DLD1 (cell line): Measurements from ENCODE around the gene ATRX.
"Not testable (repeated sequence)": the region's sequence is repeated elsewhere in the genome, so short reads cannot be mapped to it uniquely, and the experiment has no call there.

ENCODE experiments used
- in situ Hi-C: cut with HindIII; loops from 2 replicates; pipeline ENCODE4 v1.10.0; 2017; ENCODE audit warnings: low sequenced_read_pairs

Gene ATRX

DNA sequence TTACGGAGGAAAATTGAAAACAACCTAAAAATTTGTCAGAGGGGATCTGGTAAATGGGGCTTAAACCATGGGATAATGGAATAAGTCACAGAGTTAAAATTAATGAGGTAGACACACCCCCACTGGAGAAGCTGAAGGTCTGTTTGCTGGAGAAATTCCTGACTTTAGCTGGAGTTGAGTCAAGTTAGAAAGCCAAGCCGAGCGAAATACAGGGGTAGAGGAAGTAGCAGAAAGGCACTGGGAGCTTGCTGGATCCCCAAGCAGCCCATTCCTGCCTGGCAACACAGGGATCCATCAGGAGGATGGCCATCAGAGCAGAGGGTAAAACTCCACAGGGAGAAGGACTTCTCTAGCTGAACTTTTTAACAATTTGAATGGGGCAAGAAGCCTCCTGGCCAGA, 163.8 kb downstream of the ATRX start:
- in situ Hi-C loops = no loop called here

DNA sequence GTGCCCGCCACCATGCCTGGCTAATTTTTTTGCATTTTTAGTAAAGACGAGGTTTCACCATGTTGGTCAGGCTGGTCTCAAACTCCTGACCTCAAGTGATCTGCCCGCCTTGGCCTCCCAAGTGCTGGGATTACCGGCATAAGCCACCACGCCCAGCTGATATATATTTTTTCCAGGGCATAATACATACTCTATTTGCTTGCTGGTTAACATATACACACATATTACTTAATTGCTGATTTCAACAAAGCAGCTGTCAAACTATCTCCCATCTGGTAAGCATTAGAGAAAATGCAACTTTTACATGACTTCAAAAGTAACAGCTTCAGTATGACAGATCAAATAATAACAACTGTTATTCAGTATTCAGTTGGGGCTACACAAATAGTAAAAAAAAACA, 164.6 kb downstream of the ATRX start:
- in situ Hi-C loops = not testable (repeated sequence)

DNA sequence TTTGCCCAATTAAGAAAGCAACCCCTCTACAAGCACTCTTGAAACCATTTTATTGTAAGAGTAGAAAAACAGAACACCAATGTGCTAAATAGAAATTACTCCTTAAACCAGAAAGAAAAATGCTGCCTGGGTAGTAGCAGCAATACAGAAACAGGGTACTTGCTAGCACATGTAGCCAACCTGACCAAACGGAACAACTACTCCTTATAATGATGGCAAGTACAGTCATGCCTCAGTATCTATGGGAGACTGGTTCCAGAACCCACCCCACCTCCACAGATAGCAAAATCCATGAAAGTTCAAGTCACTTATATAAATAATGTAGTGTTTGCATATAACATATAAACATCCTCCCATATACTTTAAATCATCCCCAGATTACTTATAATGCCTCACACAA, 168.8 kb downstream of the ATRX start:
- in situ Hi-C loops = no loop called here

DNA sequence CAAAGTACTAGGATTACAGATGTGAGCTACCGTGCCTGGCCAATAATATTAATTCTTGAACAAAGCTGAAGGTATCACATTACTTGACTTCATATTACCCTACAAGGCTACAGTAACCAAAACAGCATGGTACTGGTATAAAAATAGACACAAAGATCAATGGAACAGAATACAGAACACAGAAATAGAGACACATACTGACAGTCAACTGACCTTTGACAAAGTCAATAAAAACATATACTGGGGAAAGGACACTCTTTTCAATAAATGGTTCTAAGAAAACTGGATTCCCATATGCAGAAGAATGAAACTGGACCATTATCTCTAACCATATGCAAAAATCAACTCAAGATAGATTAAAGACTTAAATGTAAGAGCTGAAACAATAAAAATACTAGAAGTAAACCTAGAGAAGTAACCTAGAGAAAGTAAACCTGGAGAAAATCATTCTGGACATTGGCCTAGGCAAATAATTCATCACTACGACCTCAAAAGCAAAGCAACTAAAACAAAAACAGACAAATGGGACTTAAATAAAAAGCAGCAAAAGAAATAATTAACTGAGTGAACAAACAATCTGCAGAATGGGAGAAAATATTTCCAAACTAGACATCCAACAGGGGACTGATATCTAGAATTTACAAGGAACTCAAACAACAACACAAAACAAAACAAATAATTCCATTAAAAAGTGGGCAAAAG, 182.2 kb downstream of the ATRX start:
- in situ Hi-C loops = no loop called here

DNA sequence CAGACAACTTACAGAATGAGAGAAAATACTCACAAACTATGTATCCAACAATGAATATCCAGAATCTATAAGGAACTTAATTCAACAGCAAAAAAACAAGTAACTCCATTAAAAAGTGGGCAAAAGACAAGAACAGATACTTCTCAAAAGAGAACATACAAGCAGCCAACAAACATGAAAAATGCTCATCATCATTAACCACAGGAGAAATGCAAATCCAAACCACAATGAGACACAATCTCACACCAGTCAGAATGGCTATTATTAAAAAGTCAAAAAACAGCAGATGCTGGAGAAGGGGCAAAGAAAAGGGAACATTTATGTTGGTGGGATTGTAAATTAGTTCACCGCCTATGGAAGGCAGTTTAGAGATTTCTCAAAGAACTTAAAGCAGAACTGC, 188.5 kb downstream of the ATRX start:
- in situ Hi-C loops = no loop called here

DNA sequence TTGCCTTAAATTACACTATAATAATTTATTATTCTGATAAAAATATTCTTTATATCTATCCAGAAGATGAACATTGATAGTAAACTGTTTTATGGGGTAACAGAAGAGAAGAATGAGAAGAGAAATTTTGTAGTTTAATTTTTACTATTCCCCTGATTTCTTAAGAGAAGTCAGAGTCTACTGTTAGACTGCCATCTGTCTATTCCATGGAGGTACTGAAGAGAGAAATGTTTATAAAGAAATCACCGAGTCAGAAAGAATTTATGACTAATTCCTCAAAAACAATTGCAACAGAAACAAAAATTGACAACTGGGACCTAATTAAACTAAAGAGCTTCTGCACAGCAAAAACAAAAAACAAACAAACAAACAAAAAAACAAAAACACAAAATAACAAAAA, 188.9 kb downstream of the ATRX start:
- in situ Hi-C loops = no loop called here

DNA sequence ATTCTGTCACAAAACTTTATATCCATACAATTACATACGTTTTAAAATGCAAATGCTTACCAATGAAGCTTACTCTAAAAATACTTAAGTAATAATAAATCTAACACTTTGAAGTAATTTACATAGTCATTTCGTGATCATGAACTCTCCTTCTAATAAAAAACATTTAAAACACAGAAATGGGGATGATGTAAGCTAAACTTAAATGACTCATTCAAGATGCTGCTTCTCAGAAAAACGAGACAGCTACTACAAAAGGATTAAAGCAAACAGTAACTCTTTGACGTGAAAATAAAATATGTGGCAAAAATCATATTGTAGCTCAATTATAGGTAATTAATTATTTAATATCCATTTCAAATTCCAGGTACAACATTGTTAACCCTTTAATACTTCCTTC, 190.2 kb downstream of the ATRX start:
- in situ Hi-C loops = no loop called here

DNA sequence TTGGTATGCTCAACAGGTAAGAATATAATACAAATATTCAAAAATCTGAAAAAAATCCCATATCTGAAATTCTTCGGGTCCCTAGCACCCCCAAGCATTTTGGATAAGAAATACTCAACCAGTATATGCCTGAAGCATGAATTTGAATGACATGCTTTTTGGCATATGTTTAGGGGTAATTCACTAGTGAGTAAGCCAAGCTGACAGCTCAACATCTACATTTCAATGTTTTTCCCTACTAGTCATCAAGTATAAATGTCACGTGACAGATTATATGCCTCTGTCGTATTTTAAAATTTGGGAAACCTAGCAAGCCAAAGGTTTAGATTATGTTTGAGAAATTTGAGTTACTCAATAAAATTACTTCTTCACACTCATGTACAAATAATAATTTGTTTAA, 213.7 kb downstream of the ATRX start:
- in situ Hi-C loops = no loop called here

DNA sequence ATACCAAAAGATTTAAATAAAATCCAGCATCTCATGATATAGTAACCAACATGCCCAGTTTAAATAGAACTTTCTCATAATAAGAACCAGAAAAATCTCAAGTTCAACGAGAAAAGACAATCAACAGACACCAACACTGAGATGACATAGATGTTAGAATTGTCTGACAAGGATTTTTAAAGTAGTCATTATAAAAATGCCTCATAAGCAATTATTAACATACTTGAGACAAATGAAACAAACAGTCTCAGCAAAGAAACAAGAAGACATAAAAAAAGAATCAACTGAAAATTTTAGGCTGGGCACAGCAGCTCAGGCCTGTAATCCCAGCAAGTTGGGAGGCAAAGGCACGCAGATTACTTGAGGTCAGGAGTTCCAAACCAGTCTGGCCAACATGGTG, 220.7 kb downstream of the ATRX start:
- in situ Hi-C loops = no loop called here

DNA sequence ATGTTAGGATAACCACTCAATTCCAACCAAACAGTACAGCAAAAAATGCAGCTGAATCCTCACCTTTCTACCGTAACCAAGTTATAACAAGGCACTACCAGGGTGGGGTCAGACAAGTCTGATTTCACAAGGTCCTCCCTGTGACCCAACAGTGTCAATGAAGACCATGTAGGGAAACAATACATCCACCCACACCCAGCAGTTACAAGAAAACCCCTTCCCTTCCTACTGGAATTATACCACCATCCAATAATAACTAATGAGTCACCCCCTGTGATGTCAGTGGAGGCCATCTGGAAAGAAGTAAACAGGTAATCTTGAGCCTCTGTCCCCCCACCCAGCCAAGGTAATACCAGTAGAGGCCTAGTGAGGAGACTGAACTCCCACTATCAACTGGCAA, 221.2 kb downstream of the ATRX start:
- in situ Hi-C loops = no loop called here

DNA sequence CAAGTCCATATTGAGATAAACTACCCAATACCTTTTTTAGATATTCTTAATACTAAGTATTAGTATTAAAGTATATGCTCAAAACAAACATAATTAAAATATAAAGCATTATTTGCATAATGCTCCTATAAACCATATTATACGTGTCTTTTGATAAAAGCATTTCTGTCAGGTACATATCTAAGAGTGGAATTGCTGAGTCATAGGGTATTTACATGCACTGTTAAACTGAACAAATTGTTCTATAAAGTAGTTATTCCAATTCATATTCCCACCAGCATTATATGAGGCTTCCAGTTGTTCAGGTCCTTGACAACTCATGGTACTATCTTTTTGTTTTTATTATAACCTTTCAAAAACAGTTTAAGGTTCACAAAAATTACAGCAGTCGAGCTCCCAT, 224.6 kb downstream of the ATRX start:
- in situ Hi-C loops = no loop called here

DNA sequence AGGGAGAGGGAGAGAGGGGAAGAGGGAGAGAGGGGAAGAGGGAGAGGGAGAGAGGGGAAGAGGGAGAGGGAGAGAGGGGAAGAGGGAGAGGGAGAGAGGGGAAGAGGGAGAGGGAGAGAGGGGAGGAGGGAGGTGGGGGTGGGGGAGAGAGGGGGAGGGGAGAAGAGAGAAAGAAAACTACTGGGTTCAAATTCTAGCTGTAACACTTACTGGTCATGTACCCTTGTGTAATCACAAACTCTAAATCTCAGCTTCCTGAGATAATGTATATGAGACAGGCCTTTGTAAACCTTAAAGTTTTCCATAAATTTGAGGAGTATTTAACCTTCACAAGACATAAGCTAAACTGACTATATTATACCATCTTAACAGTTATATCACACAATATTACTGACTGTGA, 229.7 kb downstream of the ATRX start:
- in situ Hi-C loops = no loop called here

DNA sequence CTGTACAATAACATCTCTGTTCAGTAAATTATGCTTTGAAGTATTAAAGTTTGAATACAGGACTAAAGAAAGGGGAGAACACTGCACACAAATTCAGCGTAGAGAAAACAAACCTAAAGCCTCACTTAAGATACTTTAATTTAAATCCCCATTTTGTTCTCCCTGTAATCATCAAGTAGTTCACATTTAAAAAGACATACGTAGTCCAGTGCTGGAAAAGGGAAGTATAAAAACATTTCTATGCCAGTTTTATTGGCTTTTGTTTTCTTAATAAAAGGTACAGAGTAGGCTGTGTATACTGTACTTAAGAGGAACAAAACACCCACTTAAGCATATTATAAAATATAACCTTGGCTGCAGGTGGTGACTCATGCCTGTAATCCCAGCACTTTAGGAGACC, 237.3 kb downstream of the ATRX start:
- in situ Hi-C loops = no loop called here

DNA sequence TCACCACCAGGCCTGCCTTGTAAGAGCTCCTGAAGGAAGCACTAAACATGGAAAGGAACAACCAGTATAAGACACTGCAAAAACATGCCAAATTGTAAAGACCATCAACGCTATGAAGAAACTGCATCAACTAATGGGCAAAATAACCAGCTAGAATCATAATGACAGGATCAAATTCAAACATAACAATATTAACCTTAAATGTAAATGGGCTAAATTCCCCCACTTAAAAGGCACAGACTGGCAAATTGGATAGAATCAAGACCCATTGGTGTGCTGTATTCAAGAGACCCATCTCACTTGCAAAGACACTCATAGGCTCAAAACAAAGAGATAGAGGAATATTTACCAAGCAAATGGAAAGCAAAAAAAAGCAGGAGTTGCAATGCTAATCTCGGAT, 246.2 kb downstream of the ATRX start:
- in situ Hi-C loops = not testable (repeated sequence)

DNA sequence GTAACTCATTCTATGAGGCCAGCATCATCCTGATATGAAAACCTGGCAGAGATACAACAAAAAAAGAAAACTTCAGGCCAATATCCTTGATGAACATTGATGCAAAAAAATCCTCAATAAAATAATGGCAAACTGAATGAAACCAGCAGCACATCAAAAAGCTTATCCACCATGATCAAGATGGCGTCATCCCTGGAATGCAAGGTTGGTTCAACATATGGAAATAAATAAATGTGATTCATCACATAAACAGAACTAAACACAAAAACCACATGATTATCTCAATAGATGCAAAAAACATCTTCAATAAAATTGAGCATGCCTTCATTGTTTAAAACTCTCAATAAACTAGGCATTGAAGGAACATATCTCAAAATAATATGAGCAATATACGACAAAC, 254.8 kb downstream of the ATRX start:
- in situ Hi-C loops = not testable (repeated sequence)

DNA sequence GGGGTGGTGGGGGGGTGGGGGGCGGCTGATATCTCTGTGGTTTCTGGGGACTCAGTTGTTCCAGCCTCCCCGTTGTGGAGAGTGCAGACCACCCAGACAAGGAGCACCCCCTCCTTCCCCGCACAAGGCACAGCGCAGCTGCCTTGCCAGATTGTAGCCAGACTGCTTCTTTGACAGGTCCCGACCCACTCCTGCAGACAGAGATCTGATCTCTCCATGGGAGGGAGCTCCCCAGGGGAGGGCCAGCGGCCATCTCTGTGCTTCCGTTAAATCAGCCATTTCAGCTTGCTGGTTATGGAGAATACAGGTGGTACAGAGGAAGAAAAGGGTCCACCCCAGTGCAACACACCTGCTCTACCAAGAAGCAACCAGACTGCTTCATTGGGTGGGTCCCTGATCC, 258.0 kb downstream of the ATRX start:
- in situ Hi-C loops = no loop called here

DNA sequence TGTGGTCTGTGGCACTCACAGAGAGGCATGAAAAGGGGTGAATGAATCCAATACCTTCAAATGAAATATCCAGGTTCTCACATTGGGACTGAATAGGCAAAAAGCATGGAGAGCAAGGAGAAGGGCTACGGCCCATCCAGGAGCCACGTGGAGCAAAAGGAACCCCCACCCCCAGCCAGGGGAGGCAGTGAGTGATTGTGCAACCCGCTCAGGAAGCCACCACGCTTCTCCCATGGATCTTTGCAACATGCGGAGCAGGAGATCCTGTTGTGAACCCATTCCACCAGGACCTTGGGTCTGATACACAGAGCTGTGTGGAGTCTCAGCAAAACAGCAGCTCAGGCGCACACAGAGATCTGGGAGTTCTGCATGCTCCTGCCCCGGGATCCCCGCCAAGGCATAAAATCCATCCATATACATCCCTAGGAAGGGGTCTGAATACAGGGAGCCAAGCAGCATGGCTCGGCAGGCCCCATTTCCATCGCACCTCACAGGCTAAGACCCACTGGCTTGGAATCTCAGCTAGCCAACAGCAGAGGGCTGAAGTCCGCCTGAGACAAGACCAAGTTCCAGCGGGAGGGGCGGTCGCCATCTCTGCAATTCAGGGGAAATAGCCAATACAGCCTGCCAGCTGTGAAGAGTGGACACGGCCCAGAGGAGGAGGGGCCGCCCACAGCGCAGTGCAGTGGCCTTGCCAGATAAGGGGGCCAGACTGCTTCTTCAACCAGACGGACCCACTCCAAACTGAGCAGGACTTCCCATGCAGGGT, 258.6 kb downstream of the ATRX start:
- in situ Hi-C loops = no loop called here

DNA sequence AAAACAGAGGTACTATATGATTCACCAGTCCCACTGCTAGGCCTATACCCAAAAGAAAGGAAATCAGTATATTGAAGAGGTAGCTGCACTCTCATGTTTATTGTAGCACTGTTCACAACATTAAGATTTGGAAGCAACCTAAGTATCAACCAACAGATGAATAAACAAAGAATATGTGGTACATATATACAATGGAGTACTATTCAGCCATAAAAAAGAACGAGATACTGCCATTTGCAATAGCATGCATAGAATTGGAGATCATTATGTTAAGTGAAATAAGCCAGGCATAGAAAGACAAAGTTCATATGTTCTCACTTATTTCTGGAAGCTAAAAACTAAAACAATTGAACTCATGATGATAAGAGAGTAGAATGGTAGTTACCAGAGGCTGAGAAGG, 266.3 kb downstream of the ATRX start:
- in situ Hi-C loops = no loop called here

DNA sequence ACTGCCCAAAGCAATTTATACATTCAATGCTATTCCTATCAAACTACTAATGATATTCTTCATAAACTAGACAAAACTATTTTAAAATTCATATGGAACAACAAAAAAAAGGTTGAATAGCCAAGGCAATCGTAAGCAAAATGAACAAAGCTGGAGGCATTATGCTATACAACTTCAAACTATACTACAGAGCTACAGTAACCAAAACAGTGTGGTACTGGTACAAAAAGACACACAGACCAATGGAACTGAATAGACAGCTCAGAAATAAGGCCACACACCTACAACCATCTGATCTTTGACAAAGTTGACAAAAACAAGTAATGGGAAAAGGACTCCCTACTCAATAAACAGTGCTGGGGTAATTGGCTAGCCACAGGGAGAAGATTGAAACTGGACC, 271.8 kb downstream of the ATRX start:
- in situ Hi-C loops = no loop called here

DNA sequence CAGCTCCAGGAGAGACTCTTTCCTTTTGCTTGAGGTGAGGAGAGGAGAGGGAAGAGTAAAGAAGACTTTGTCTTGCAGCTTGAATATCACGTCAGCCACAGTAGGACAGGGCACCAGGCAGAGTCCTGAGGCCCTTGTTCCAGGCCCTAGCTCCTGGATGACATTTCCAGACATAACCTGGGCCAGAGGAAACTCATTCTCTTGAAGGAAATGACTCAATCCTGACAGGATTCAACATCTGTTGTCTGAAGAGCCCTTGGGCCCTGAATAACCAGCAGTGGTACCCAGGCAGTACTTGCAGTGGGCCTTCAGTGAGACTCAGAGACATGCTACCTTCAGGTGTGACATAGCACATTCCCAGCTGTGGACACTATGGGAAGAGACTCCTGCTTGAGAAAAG, 276.0 kb downstream of the ATRX start:
- in situ Hi-C loops = no loop called here

DNA sequence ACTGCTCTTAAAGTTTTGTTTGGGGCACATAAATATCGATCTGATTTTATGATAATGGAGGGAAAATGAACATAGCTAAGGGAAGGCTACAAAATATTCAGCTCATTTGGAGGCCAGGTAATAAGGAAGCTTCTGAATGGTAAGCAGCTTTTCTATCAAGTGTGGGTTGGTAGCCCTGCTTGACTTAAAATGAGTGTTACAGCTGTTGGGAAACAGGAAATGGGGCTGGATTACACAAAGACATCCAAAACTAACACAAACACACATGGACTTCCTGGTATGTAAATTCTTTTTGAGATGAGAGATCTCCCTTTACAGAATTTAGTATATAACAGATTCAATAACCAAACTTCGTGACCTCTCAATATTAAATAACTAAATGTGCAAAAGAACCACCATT, 280.8 kb downstream of the ATRX start:
- in situ Hi-C loops = no loop called here

DNA sequence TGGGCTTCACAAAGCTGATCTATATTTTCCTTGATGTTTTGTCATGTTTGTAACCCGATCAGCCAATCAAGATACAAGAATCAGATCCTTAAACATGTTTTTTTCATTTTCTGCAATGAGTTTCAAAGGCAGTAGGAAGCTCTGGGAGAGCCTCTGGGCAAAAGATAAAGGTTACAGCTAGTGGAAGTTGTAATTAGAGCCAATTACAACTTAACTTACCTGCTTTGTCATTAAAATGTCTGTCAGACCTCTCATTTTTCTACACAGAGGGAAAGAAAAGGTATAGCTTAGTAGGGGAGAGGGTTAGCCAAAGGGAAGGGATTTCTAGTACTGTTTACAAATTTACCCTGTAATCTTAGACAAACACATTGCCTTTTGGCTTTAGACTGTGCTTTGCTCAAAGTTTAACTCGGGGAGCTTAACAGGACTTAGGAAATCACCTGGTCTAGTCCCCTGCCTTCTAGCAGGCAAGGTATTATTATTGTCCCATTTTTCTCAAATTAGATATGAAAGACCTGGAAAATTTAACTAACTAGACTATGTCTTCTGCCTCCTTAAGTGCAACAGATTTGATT, 283.0 kb downstream of the ATRX start:
- in situ Hi-C loops = no loop called here
